GM19463 (cell line): ENCODE results near the gene LBHD1.
A peak's percentile ranks its signal among the peaks of the same experiment; 100 is the strongest.
"Not testable (repeated sequence)": the region's sequence is repeated elsewhere in the genome, so short reads cannot be mapped to it uniquely, and the experiment has no call there.

ENCODE experiments used
- ATAC-seq: cut with Tn5 transposase; IDR thresholded peaks from one replicate; pipeline ENCODE4 v1.9.1; 2021; ENCODE audit warnings: mild to moderate bottlenecking, moderate library complexity; ENCODE audit not compliant: unreplicated experiment

The LBHD1 gene

DNA sequence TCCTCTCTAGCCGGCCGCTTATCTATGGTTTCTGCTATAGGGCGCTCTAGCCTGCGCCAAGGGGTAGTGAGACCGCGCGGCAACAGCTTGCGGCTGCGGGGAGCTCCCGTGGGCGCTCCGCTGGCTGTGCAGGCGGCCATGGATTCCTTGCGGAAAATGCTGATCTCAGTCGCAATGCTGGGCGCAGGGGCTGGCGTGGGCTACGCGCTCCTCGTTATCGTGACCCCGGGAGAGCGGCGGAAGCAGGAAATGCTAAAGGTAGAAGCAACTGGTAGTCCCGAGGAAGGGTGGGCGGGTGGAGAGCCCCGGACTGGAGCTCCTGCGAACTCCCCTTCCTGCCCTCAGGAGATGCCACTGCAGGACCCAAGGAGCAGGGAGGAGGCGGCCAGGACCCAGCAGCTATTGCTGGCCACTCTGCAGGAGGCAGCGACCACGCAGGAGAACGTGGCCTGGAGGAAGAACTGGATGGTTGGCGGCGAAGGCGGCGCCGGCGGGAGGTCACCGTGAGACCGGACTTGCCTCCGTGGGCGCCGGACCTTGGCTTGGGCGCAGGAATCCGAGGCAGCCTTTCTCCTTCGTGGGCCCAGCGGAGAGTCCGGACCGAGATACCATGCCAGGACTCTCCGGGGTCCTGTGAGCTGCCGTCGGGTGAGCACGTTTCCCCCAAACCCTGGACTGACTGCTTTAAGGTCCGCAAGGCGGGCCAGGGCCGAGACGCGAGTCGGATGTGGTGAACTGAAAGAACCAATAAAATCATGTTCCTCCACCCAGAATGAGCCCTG lies at the start of gene LBHD1, which contains the start of gene UQCC3:
Gene LBHD1 (minus strand): TSS at position 660 of the 782 bp plus-strand sequence. CDS start 2,236 bp downstream, outside the sequence.
Gene UQCC3 (plus strand): TSS at position 66 of the 782 bp plus-strand sequence. CDS start 73 bp downstream, at position 139.
- ATAC-seq, result peak; percentile 61

DNA sequence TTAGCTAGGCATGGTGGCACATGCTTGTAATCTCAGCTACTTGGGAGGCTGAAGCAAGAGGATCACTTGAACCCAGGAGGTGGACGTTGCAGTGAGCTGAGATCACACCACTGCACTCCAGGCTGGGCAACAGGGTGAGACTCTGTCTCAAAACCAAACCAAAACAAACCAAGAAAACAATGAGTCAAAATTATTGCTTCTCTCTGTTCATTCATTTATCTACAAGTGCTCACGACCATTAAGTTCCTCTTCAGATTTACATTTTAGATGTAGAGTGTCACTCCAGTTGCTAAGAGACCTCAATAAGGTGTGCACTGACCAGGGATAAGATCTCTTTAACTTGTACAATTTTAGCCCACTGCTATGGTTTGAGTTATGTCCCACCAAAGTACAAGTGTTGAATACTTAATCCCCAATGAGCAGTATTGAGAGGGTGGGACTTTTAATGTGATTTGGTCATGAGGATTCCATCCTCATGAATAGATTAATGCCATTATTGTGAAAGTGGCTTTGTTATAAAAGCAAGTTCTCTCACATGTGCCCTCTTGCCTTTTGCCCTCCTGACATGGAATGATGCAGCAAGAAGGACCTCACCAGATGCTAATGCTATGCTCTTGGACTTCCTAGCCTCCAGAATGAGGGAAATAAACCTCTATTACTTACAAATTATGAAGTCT lies 47.4 kb upstream of the LBHD1 start:
- no peak for ATAC-seq

DNA sequence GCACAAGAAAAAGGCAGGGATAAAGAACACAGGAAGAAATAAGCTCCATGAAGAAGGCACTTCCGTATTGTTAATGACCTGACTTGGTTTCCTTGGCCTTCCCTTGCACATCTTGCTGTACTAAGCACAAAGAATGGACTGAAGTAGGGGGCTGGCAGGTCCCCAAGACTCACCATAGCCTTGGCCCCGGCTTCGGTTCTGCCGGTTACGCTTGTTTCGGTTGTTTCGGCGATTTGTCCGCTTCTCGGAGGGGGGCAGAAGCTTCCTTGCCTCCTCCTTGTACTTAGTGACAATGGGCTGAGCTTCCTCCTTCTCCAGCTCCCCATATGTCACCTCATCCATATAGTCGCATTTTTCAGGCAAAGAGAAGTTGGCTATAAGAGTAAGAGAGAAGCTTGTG lies 44.7 kb upstream of the LBHD1 start:
- ATAC-seq, result no peak

DNA sequence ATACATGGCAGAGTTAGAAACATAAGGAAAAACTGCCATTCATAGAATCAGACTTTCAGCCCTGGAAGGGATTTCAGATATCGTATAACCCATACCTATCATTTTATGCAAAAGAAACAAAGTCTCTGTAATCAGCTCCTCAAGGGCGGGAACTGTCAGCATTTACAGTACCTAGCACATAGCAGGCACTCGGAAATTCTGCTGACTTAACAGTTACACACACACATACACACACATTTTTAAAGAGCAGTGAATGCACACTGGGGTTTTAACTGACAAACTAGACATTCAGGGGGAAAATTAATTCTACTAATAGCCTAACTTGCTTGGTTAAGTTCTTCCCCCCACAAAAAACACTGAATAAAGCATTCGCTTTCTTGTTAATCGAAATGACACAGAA lies 44.1 kb upstream of the LBHD1 start:
- ATAC-seq, result no peak

DNA sequence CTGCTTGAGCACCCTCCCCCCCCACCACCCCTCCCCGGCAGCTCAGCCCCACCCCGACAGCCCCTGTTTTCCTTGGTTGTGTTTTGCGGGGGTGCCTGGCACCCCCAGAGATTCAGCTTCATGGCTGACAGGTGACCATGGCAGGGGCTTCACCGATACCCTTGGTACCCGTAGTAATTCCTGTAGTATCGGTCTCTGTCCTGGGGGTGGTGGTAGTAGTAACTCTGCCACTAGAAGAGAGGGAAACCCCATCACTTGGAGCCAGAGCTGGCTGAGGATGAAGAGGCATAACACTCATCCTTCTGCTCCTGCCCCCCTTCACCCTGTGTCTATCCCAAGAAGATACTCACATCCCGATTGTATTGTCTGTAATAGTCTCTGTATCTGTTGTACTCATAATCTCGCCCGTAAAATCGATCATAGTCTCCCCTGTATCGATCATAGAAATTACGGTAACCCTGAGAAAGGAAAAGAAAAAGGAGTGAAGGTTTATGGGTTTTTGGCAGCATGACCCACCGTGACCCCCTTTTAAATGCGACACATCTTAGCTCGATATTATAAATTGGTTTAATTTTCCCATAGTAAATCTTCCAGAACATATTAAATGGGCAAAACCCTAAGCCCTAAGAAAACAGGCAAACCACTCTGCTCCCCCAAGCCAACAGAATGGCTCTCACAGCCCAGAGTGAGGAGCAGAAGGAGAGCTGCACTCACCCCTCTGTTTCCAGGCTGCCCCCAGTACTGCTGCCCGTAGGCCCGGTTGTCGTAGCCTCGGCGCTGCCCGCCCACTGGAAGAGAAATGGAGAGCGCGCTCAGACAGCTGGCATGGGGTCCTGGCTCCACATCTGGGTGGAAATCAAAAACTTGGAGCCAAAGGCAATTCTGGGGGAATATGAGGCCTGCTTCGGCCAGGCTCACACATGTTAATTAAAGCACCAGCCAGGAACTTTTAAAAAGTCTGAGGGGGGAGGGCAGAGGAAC lies 43.4 kb upstream of the LBHD1 start:
- no peak for ATAC-seq

DNA sequence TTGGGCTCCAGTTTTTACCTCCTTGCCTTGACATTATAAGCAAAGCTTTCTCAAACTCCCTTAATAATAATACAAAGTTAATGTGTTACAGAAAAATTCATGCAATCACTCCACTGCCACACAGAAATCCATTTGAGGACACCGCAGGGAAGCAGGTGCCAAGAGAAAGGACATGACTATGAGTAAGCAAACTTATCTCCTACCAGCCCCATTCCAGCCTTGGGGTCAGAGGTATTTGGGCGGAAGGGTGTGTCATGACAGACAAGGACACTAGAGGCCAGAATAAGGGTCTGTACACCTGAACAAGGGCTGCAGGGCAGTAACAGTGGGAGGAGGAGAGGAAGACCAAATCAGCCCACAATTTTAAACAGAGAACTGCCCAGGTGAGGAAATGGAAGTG lies 41.3 kb upstream of the LBHD1 start:
- no peak for ATAC-seq

DNA sequence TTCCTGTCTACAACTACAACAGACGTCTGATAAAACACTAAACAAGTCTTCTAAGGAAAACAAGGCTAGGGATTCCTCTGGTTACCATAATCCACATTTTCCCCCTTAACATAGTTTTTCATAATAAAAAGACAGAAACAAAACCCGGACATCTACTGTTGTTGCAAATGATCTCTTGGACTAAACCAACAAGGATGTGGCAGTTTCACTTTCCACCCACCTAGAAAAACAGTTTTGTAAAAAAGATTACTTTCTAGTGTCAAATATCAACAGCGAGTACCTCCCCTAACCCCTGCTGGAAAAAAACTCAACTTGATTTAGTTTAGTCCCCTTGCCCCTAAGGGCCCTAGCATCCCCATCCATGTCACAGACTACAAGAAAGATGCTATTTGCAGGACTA lies 40.8 kb upstream of the LBHD1 start:
- ATAC-seq, result no peak

DNA sequence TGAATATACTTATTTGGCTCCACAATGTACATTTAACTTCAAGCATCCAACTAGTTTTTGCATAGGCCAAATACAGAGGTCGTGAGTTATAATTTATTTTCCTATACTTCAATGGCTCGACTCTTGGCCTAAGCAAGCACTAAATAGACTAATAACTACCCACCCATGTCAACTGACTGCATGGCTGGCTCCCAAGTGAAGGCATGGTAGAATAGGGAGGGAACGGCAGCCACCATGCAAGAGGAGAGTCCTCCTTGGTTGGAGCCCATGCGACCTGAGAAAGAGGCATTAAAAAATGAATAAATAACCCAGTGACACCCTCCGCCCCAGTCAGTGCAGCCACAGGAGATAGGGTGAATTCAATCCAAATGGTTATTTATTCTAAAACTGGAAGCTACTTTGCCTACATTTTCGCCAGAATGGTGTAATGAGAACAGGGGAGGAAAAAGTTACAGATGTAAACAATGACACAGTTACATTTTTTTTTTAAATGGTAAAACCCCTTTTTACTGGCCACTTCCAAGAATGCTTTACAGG lies 40.3 kb upstream of the LBHD1 start:
- no peak for ATAC-seq

DNA sequence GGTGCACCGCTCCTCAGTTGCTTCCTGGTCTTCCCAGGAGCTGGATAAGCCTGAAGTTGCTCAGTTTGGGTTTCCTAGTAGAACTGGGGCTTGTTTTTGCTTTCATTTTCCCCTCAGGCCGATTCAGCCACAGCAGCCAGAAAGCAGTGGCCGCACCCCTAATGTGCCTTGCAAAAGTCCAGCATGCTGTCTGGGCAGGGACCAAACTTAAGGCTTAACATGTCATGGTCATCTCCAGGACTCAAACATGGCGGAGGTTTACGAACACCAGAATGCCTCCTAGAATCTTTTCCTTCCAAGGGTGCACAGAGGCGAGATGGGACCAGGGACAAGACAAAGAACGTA lies 37.9 kb upstream of the LBHD1 start:
- no peak for ATAC-seq

DNA sequence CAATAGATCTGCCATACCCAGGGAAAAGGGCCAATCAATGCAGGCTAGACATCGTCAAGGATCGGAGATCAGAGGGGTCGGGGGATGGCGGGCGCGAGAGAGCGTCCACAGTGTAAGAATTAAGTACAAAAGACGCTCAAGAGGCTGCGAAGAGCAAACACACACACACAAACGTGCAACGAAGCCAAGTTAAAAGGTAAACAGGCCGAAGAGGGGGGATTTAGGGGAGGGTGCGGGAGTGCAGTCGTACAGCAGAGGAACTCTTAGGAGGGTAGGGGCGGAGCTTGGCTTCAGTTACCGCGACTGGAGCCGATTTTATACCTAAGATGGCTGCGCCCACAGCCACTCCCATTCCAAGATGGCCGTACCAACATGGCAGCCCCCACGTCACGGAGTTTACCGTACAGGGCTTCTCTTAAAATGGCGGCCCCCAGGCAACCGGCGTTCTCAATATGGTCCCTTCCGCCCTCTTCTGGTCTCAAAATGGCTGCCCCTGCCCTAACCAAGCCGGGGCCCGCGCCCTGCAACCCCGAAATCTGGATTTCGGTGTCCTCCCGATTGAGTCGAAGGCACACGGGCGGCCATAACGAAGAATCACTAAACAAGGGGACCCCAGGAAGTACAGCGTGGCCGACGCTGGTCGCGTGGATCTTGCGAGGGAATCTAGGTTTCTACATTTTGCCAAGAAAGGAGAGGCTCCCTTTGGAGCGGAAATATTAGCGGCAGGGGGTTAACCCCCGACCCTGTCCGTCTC lies 37.4 kb upstream of the LBHD1 start:
- ATAC-seq, result peak; percentile 57

DNA sequence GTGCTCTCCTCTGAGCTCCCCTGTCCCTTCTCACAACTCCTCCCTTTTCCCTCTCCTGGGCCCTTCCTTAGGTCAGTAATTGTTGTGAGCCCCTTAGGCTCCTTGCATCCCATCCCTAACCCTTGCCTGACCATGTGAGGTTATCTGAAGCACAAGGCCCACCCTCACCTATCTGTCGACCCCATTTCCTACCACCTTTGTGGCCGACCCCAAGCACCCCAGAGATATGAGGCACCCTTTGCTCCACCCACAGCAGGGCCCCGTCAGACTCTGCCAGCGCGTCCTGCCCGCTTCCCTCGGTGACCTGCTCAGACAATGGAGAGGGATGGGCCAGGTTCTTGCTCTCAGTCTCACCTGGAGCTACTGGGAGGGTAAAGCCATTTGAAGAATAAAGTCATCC lies 36.7 kb upstream of the LBHD1 start:
- no peak for ATAC-seq

DNA sequence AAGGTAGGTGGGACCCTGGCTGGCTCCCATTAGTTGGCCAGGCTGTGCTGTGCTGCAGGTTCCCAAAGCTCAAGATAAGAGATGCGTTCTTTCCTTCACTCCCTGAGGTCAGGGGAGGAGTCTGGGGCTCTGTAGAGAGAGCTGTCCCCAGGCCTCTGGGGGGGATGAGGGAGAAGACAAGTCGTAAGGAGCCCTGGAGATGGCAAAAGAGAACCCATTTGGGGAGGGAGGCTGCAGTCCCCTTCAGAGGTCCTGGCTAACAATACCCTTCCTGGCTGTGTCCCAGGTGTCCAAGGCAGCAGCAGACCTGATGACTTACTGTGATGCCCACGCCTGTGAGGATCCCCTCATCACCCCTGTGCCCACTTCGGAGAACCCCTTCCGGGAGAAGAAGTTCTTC lies 36.3 kb upstream of the LBHD1 start:
- ATAC-seq, result no peak

DNA sequence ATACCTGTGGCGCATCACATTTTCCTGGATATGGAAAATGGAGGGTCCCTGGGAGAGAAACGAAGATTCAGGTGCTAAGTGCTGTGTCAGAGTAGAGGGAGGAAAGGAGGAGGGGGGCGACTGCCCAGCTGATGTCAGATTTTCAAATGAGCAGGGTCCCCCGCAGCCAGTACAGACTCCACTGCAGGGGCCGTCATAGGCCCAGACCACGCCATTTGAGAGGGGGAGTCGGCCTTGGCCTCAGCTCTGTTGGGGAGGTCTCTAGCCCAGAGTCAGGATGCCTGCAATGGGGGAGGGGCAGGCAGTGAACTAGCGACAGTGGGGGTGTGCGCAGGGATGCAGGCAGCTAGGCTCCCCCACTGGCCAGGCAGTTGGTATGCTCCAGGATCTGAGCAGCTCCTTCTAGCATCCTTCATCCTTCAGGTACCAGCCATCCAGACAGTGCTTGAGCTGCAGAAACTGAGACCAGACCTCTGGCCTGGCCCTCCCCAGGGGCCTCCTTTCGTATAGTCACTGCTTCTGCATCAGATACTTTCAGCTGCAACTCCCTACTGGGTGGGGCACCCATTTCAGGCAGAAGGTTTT lies 35.3 kb upstream of the LBHD1 start, which contains the start of the genes BSCL2 and GNG3:
Gene BSCL2 (minus strand): TSS at position 148 of the 585 bp plus-strand sequence. CDS start 229 bp downstream, outside the sequence.
Gene GNG3 (plus strand): TSS at position 400 of the 585 bp plus-strand sequence. CDS start 620 bp downstream, outside the sequence.
- no peak for ATAC-seq

DNA sequence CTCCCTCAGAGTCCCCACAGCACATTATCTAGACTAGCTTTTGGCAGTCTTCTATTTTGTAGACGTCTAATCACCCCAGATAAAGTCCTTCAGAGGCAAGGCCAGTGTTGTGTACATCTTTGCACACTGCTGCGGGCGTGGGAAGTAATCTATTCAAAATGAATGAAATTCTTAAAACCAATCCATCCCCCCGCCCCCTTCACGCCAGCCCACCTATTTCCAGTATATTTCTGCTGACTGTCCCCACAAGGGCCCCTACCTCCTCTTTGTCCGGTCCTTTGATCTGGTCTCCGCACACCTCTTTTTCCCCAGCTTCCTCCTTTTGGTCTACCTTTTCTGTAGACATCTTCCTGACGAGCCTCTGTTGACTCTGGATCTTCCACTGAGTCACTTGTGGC lies 34.8 kb upstream of the LBHD1 start:
- no peak for ATAC-seq

DNA sequence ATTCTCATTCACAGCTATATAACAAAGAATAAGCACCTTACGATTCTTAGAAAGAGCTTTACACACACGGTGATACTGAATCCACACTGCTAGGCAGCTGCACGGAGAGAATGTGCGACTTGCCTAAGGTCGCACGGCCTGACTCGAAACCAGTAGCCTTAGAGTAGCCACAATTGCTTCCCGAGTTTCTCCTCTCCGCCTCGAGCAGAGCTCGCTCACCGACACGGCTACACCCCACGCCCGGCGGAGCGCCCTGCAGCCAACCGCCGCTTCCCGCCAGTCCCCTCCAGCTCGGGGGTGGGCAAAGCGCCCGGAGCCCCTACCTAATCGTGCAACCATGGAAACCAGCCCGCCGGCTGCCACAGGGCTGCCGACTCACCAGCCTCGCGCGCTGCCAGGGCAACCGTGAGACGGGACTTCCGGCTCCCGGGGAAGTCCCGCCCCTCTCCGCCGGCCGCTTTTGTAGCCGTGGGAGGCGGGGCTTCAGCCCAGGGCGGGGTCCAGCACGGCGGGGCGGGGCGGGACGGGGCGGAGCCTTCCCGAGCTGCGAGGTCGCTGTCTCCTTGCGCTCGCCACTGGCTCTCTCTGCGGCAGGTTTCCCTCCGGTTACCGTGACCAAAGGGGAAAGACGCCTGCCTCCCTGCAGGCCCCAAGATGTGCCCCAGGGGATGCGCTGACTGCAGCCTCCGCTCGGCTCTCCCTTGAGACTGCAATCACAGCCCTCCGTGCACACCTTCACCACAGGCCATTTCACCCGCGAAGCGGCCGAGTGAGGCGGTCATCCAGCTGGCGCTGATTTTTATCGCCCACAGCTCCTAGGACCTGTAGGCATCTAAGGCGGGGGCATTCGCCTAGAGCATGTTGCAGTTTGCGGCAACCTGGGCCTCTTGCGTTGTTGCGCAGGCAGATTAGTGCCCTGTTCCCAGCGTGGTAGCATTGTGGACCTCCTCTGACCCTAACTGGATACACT lies 34.1 kb upstream of the LBHD1 start:
- peak; percentile 60 for ATAC-seq

DNA sequence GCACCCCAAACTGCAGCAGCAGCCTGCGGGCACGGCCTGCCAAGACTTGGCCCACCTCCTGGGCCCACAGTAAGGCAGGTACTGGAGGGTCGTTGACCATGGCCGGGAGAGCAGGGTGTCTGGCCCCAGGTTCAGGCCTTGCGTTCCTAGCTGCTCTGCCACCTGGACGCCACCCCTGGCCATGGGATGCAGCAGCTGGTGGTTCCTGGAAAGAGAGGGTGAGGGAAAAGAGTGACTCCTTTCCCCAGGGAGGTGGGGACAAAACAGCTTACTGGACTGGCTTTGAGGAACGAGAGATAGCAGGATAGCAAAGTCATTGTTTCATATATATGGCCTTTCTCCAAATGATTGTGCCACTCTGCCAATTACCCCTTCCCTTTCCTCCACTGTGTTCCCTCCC lies 33.3 kb upstream of the LBHD1 start:
- ATAC-seq, result no peak

DNA sequence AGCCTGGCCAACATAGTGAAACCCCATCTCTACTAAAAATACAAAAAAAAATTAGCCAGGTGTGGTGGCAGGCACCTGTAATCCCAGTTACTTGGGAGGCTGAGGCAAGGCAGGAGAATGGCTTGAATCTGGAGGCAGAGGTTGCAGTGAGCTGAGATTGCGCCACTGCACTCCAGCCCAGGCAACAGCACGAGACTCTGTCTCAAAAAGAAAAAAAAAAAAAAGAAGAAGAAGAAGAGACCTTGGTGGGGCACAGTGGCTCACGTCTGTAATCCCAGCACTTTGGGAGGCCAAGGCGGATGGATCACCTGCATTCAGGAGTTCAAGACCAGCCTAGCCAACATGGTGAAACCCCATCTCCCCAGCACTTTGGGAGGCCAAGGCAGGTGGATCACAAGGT lies 31.9 kb upstream of the LBHD1 start:
- ATAC-seq, result not testable (repeated sequence)

DNA sequence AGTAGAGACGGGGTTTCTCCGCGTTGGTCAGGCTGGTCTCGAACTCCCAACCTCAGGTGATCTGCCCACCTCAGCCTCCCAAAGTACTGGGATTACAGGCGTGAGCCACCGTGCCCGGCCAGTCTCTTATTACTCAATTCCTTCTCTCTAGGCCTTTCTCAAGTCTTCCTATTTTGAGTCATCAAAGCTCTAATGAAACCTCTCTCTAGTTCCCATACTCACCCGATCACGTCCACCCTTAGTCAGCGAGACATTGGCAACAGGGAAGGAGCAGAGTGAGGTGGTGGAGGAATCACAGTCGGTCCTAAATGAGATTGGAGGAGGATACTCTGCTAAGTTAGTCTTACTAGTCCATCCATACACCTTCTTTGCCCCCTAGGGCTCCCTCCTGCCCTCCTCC lies 30.2 kb upstream of the LBHD1 start:
- no peak for ATAC-seq
